ENCODE data around the gene CELA2A.

GRCh38 chr1:15414445-15414983 lies 42.0 kb upstream of the CELA2A start:
- TF ChIP-seq, protein P1, sequence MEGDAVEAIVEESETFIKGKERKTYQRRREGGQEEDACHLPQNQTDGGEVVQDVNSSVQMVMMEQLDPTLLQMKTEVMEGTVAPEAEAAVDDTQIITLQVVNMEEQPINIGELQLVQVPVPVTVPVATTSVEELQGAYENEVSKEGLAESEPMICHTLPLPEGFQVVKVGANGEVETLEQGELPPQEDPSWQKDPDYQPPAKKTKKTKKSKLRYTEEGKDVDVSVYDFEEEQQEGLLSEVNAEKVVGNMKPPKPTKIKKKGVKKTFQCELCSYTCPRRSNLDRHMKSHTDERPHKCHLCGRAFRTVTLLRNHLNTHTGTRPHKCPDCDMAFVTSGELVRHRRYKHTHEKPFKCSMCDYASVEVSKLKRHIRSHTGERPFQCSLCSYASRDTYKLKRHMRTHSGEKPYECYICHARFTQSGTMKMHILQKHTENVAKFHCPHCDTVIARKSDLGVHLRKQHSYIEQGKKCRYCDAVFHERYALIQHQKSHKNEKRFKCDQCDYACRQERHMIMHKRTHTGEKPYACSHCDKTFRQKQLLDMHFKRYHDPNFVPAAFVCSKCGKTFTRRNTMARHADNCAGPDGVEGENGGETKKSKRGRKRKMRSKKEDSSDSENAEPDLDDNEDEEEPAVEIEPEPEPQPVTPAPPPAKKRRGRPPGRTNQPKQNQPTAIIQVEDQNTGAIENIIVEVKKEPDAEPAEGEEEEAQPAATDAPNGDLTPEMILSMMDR (IDR thresholded peaks at IDR 0.05) = no peak
- TF ChIP-seq POLR2A (IDR thresholded peaks at IDR 0.05) = no peak

Data from esophagus squamous epithelium (tissue), 4 donors.